Uterus (tissue), 2 donors: Measurements from ENCODE around the gene PRKD3.

Experiments used
- POLR2A ChIP-seq, 2 donors: fragments of 450-650 bp; IDR thresholded peaks; one replicate each; pipeline ENCODE4 v1.6.1; 2016; ENCODE audit warnings: antibody characterized with exemption in 2 of 2, mild to moderate bottlenecking in 1 of 2, moderate library complexity in 1 of 2
- TF ChIP-seq, protein P1 (sequence below), 4 experiments: fragments of 200-600 bp in 2 of 4; fragments of 450-650 bp in 2 of 4; sonication (generic) in 2 of 4; IDR thresholded peaks; one replicate each; pipeline ENCODE4 v1.5.1; 2016 to 2019; ENCODE audit warnings: antibody characterized with exemption in 4 of 4, mild to moderate bottlenecking in 2 of 4, moderate library complexity in 1 of 4

GRCh38 chr2:37319754-37320609 is 4.7 kb downstream of the PRKD3 start:
- TF ChIP-seq, protein P1, sequence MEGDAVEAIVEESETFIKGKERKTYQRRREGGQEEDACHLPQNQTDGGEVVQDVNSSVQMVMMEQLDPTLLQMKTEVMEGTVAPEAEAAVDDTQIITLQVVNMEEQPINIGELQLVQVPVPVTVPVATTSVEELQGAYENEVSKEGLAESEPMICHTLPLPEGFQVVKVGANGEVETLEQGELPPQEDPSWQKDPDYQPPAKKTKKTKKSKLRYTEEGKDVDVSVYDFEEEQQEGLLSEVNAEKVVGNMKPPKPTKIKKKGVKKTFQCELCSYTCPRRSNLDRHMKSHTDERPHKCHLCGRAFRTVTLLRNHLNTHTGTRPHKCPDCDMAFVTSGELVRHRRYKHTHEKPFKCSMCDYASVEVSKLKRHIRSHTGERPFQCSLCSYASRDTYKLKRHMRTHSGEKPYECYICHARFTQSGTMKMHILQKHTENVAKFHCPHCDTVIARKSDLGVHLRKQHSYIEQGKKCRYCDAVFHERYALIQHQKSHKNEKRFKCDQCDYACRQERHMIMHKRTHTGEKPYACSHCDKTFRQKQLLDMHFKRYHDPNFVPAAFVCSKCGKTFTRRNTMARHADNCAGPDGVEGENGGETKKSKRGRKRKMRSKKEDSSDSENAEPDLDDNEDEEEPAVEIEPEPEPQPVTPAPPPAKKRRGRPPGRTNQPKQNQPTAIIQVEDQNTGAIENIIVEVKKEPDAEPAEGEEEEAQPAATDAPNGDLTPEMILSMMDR (IDR thresholded peaks at IDR 0.05) = no peak
- TF ChIP-seq POLR2A (IDR thresholded peaks at IDR 0.05) = no peak
